SK-N-SH treated with all-trans-retinoic acid at 6 μM for 48 hours (cell line): ENCODE data around the gene THADA.

Experiments
- ISL1 ChIP-seq: fragments of 250-450 bp; sonication (Bioruptor Pico); IDR thresholded peaks from 2 replicates; pipeline ENCODE4 v2.1.2; 2022; ENCODE audit warnings: mild to moderate bottlenecking, moderate library complexity
- TCF4 ChIP-seq: fragments of 250-450 bp; sonication (Bioruptor Pico); IDR thresholded peaks from 2 replicates; pipeline ENCODE4 v1.8.0; 2021; ENCODE audit warnings: mild to moderate bottlenecking, moderate library complexity, borderline replicate concordance
- ZNF565 ChIP-seq: fragments of 450-650 bp; formaldehyde crosslinking; conservative IDR thresholded peaks from 2 replicates; pipeline ENCODE4 v1.5.0; 2020; ENCODE audit warnings: low read depth, mild to moderate bottlenecking, moderate library complexity
- TF ChIP-seq, protein P1 (sequence below): fragments of 250-450 bp; sonication (Bioruptor Pico); IDR thresholded peaks from 2 replicates; pipeline ENCODE4 v1.8.0; 2020; ENCODE audit warnings: mild to moderate bottlenecking, moderate library complexity, borderline replicate concordance
- TF ChIP-seq, protein P2 (sequence below): fragments of 250-450 bp; sonication (Bioruptor Pico); IDR thresholded peaks from 2 replicates; pipeline ENCODE4 v1.5.0; 2020; ENCODE audit warnings: mild to moderate bottlenecking, moderate library complexity

DNA sequence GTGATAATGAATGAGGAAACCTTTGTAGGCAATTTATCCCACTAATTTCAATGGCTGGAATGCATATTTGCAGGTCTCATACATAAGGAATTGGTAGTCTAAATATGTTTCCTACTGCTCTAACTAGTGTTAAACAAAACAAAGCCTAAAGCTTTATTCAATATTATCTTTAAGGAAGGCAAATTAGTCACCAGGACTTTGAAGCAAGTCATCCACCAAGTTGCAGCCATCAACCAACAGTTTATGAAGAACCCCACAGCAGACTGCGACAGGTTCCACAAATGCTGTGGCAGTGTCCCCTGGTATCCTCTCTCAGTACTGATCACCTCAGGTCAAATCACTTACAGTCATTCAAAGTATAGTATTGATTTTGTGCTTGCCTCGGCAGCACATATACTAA is 187.9 kb downstream of the THADA start:
- TF ChIP-seq TCF4 (no peak), ISL1 (CRISPR knock-in tag) (no peak), ZNF565 (no peak)
- TF ChIP-seq, protein P1, sequence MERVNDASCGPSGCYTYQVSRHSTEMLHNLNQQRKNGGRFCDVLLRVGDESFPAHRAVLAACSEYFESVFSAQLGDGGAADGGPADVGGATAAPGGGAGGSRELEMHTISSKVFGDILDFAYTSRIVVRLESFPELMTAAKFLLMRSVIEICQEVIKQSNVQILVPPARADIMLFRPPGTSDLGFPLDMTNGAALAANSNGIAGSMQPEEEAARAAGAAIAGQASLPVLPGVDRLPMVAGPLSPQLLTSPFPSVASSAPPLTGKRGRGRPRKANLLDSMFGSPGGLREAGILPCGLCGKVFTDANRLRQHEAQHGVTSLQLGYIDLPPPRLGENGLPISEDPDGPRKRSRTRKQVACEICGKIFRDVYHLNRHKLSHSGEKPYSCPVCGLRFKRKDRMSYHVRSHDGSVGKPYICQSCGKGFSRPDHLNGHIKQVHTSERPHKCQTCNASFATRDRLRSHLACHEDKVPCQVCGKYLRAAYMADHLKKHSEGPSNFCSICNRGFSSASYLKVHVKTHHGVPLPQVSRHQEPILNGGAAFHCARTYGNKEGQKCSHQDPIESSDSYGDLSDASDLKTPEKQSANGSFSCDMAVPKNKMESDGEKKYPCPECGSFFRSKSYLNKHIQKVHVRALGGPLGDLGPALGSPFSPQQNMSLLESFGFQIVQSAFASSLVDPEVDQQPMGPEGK (CRISPR knock-in tag): no peak
- TF ChIP-seq, protein P2, sequence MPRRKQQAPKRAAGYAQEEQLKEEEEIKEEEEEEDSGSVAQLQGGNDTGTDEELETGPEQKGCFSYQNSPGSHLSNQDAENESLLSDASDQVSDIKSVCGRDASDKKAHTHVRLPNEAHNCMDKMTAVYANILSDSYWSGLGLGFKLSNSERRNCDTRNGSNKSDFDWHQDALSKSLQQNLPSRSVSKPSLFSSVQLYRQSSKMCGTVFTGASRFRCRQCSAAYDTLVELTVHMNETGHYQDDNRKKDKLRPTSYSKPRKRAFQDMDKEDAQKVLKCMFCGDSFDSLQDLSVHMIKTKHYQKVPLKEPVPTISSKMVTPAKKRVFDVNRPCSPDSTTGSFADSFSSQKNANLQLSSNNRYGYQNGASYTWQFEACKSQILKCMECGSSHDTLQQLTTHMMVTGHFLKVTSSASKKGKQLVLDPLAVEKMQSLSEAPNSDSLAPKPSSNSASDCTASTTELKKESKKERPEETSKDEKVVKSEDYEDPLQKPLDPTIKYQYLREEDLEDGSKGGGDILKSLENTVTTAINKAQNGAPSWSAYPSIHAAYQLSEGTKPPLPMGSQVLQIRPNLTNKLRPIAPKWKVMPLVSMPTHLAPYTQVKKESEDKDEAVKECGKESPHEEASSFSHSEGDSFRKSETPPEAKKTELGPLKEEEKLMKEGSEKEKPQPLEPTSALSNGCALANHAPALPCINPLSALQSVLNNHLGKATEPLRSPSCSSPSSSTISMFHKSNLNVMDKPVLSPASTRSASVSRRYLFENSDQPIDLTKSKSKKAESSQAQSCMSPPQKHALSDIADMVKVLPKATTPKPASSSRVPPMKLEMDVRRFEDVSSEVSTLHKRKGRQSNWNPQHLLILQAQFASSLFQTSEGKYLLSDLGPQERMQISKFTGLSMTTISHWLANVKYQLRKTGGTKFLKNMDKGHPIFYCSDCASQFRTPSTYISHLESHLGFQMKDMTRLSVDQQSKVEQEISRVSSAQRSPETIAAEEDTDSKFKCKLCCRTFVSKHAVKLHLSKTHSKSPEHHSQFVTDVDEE: no peak
